ENCODE measurements around the gene FAM89B. TPM values are rescaled to one million over a fixed set of nuclear protein-coding genes. Genes with fewer than 3 reads are reported as not detected.

FAM89B gene
- total RNA-seq, 1 donor from 2014 or later, result 22.3 TPM

Small RNA genes lying within 50 kb of the gene (small RNA-seq; reads per million reads assigned to genes)
- gene AP001362.1, result not detected

Other genes with a start within 250 kb of the FAM89B start
- 21.7 TPM for gene DPF2, start 238.7 kb upstream of the FAM89B start, total RNA-seq
- 4.5 TPM for gene TIGD3, start 217.8 kb upstream of the FAM89B start, total RNA-seq
- 0.31 TPM for gene SLC25A45, start 189.9 kb upstream of the FAM89B start, total RNA-seq
- gene FRMD8, start 185.9 kb upstream of the FAM89B start, total RNA-seq, result 9.2 TPM
- gene NEAT1, start 149.7 kb upstream of the FAM89B start, total RNA-seq, result 3.6 TPM
- 11,800 TPM for gene MALAT1, start 73.5 kb upstream of the FAM89B start, total RNA-seq
- gene SCYL1, start 47.5 kb upstream of the FAM89B start, total RNA-seq, result 34.2 TPM
- gene LTBP3, start 14.2 kb upstream of the FAM89B start, total RNA-seq, result 18.4 TPM
- gene ZNRD2, start 2.1 kb upstream of the FAM89B start, total RNA-seq, result 23.6 TPM
- 9.7 TPM for gene EHBP1L1, start 3.5 kb downstream of the FAM89B start, total RNA-seq
- 0.31 TPM for gene KCNK7, start 23.3 kb downstream of the FAM89B start, total RNA-seq
- gene MAP3K11, start 41.7 kb downstream of the FAM89B start, total RNA-seq, result 9.0 TPM
- gene PCNX3, start 43.2 kb downstream of the FAM89B start, total RNA-seq, result 7.0 TPM
- gene SIPA1, start 65.6 kb downstream of the FAM89B start, total RNA-seq, result 3.7 TPM
- gene RELA, start 90.4 kb downstream of the FAM89B start, total RNA-seq, result 12.6 TPM
- 43.8 TPM for gene KAT5, start 139.7 kb downstream of the FAM89B start, total RNA-seq
- 9.4 TPM for gene RNASEH2C, start 148.3 kb downstream of the FAM89B start, total RNA-seq
- 4.7 TPM for gene AP5B1, start 208.4 kb downstream of the FAM89B start, total RNA-seq
- gene OVOL1, start 214.5 kb downstream of the FAM89B start, total RNA-seq, result not detected

Measured in occipital lobe (tissue), 2 donors.